Small intestine (tissue), 7 donors: Measurements from ENCODE around the gene U2AF2. TPM values are rescaled to one million over a fixed set of nuclear protein-coding genes. Genes with fewer than 3 reads are reported as not detected.

Experiments
- DNase-seq, 2 donors: peaks; one replicate each; pipeline versions ENCODE4 v3.0.0 to v3.0.0-alpha.2; 2013
- FAIRE-seq: peaks from 2 replicates; lab custom pipeline; 2012; peaks lifted over from hg19 to GRCh38; lab: Jason Lieb, UNC
- H3K27ac ChIP-seq, 3 donors: one replicate each; pipeline ENCODE4 v1.5.1; 2013; ENCODE audit warnings: low read length in 2 of 3, mild to moderate bottlenecking in 2 of 3, control low read depth in 1 of 3, inconsistent platforms in 1 of 3, low read depth in 1 of 3, moderate library complexity in 1 of 3
- H3K27me3 ChIP-seq, 3 donors: one replicate each; pipeline ENCODE4 v1.6.1; 2013; ENCODE audit warnings: low read length in 3 of 3, inconsistent platforms in 1 of 3; ENCODE audit not compliant: control insufficient read depth in 3 of 3, insufficient read depth in 3 of 3
- H3K36me3 ChIP-seq, 3 donors: one replicate each; pipeline ENCODE4 v1.6.1; 2013; ENCODE audit warnings: low read length in 3 of 3, inconsistent platforms in 1 of 3, low read depth in 1 of 3, mild to moderate bottlenecking in 1 of 3, moderate library complexity in 1 of 3; ENCODE audit not compliant: control insufficient read depth in 3 of 3, insufficient read depth in 2 of 3
- H3K4me1 ChIP-seq, 3 donors: one replicate each; pipeline ENCODE4 v1.6.1; 2013; ENCODE audit warnings: low read length in 2 of 3, inconsistent platforms in 1 of 3, low read depth in 1 of 3, mild to moderate bottlenecking in 1 of 3, moderate library complexity in 1 of 3; ENCODE audit not compliant: control insufficient read depth in 3 of 3, insufficient read depth in 2 of 3
- H3K4me3 ChIP-seq, 3 donors: one replicate each; pipeline ENCODE4 v1.5.1; 2013; ENCODE audit warnings: low read length in 3 of 3, control low read depth in 1 of 3, inconsistent platforms in 1 of 3, low read depth in 1 of 3, mild to moderate bottlenecking in 1 of 3, moderate library complexity in 1 of 3
- H3K9me3 ChIP-seq, 2 donors: one replicate each; pipeline ENCODE4 v1.6.1; 2013; ENCODE audit warnings: low read depth in 1 of 2, low read length in 1 of 2; ENCODE audit not compliant: control insufficient read depth in 2 of 2, insufficient read depth in 1 of 2
- WGBS, 3 donors: extraction: QIAGEN DNeasy Blood & Tissue Kit; methylation state at CpG; one replicate each; pipeline ENCODE4 v1.1.7; 2013; 5-methylcytosine and 5-hydroxymethylcytosine counted together
- polyA plus RNA-seq, 4 donors: library from polyadenylated mRNA; stranded (reverse) in 3 of 4; unstranded in 1 of 4; fragments of 200-250 nt in 3 of 4; fragments of 120-200 nt in 1 of 4; gene quantifications; one replicate each; pipeline versions ENCODE4 v1.2.1 to v1.2.3, GENCODE V29; 2013
- donor health status: healthy with polysubstance abuse.
- donor health status: control.
- donor health status: control.
- donor health status: Bipolar disorder and iron deficiency.
- donor health status: healthy.

Gene U2AF2
- polyA plus RNA-seq, 4 donors: 74.0 to 161 (median 115) TPM

- WGBS, 3 donors: 85 to 88% (median 87%) methylated on average over 40 to 43 of the region's 43 CpGs
- Histone ChIP-seq H3K36me3 (peaks cover 30 to 86% (median 33%) of the 10 kb centered on the region in 3 donors), H3K9me3 (no peaks in the 10 kb centered on the region), H3K27ac (peak overlapping the region in 1 of 3 donors; percentile 12), H3K4me3 (no peak overlapping the region), H3K4me1 (peaks cover 2 to 29% (median 6%) of the 10 kb centered on the region in 3 donors), H3K27me3 (no peaks in the 10 kb centered on the region)
- FAIRE-seq (no peak), DNase-seq (no peak)
Measured at GRCh38 chr19:55669418-55670279, 14.8 kb downstream of the U2AF2 start.

- peaks cover 30 to 79% (median 33%) of the 10 kb centered on the region in 3 donors for H3K36me3 ChIP-seq
- peaks cover 2 to 29% (median 6%) of the 10 kb centered on the region in 3 donors for H3K4me1 ChIP-seq
- FAIRE-seq: no peak
- no peaks in the 10 kb centered on the region for H3K9me3 ChIP-seq
- no peak overlapping the region for H3K4me3 ChIP-seq
- no peak for DNase-seq
- H3K27ac ChIP-seq: no peak overlapping the region
- 71 to 77% (median 74%) methylated on average over 23 of the region's 23 CpGs for WGBS, 3 donors
- no peaks in the 10 kb centered on the region for H3K27me3 ChIP-seq
Measured at GRCh38 chr19:55670280-55671053, 15.6 kb downstream of the U2AF2 start.

DNA sequence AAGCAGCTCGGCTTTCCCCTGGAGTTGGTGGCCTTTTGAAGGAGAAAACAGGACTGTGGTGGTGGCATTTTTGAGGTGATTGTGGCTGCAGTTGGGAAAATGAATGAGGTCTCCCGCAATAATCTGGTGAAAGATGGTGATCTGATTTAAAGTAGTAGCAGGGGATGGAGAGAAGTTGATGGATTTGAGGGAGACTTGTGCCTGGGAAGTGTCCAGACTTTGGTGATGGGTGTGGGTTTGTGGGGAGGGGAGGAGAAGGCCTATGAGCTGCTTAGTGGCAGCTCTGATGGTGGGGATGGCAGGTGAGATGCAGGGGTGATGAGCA, 16.2 kb downstream of the U2AF2 start:
- H3K4me3 ChIP-seq: no peak overlapping the region
- DNase-seq (no peak), FAIRE-seq (no peak)
- H3K27me3 ChIP-seq: no peaks in the 10 kb centered on the region
- peaks cover 29 to 73% (median 30%) of the 10 kb centered on the region in 3 donors for H3K36me3 ChIP-seq
- H3K4me1 ChIP-seq: peaks cover 2 to 29% (median 6%) of the 10 kb centered on the region in 3 donors
- 59 to 73% (median 62%) methylated on average over 2 of the region's 2 CpGs for WGBS, 3 donors
- H3K27ac ChIP-seq: no peak overlapping the region
- H3K9me3 ChIP-seq: no peaks in the 10 kb centered on the region

- peaks cover 19 to 65% (median 27%) of the 10 kb centered on the region in 3 donors for H3K36me3 ChIP-seq
- no peak for FAIRE-seq
- 84 to 86% (median 86%) methylated on average over 5 of the region's 5 CpGs for WGBS, 3 donors
Measured at GRCh38 chr19:55672418-55672817, 17.6 kb downstream of the U2AF2 start.

GRCh38 chr19:55673465-55673864, 18.6 kb downstream of the U2AF2 start:
- Histone ChIP-seq H3K27ac (no peak overlapping the region), H3K4me3 (no peak overlapping the region), H3K36me3 (peaks cover 19 to 62% (median 26%) of the 10 kb centered on the region in 3 donors), H3K27me3 (no peaks in the 10 kb centered on the region), H3K4me1 (peaks cover 4 to 31% (median 11%) of the 10 kb centered on the region in 3 donors), H3K9me3 (no peaks in the 10 kb centered on the region)
- FAIRE-seq (no peak), DNase-seq (no peak)
- 80 to 82% (median 81%) methylated on average over 9 of the region's 9 CpGs for WGBS, 3 donors

More at GRCh38 chr19:55672418-55672817, 17.6 kb downstream of the U2AF2 start:
- Histone ChIP-seq H3K4me3 (no peak overlapping the region), H3K9me3 (no peaks in the 10 kb centered on the region), H3K27ac (no peak overlapping the region), H3K27me3 (no peaks in the 10 kb centered on the region), H3K4me1 (peaks cover 0 to 28% (median 8%) of the 10 kb centered on the region in 3 donors)
- DNase-seq: no peak

GRCh38 chr19:55673889-55674288, 19.1 kb downstream of the U2AF2 start:
- no peak for DNase-seq
- whole genome bisulfite sequencing, 3 donors: 72 to 76% (median 73%) methylated on average over 8 to 15 of the region's 15 CpGs
- Histone ChIP-seq H3K4me1 (peaks cover 5 to 34% (median 11%) of the 10 kb centered on the region in 3 donors), H3K27me3 (no peaks in the 10 kb centered on the region), H3K4me3 (no peak overlapping the region), H3K27ac (no peak overlapping the region), H3K9me3 (no peaks in the 10 kb centered on the region), H3K36me3 (peaks cover 20 to 62% (median 21%) of the 10 kb centered on the region in 3 donors)
- no peak for FAIRE-seq

GRCh38 chr19:55674459-55674840, 19.6 kb downstream of the U2AF2 start:
- H3K36me3 ChIP-seq: peaks cover 17 to 62% (median 20%) of the 10 kb centered on the region in 3 donors
- H3K27ac ChIP-seq: peak overlapping the region; percentile 63 to 92 (median 67)
- no peak for FAIRE-seq
- H3K9me3 ChIP-seq: no peaks in the 10 kb centered on the region
- DNase-seq: no peak
- peak overlapping the region; percentile 34 to 94 (median 79) for H3K4me3 ChIP-seq
- 22 to 28% (median 26%) methylated on average over 16 to 17 of the region's 17 CpGs for WGBS, 3 donors
- peaks cover 6 to 38% (median 11%) of the 10 kb centered on the region in 3 donors for H3K4me1 ChIP-seq
- no peaks in the 10 kb centered on the region for H3K27me3 ChIP-seq
